Testis (tissue), 3 donors: ENCODE results near the gene FSHR. TPM values are rescaled to one million over a fixed set of nuclear protein-coding genes. Genes with fewer than 3 reads are reported as not detected.

Source experiments
- DNase-seq: peaks from one replicate; pipeline ENCODE4 v3.0.0-alpha.2; 2019
- H3K27ac ChIP-seq, 2 donors: fragments of 200-600 bp; sonication (generic); one replicate each; pipeline ENCODE4 v1.5.1; 2019
- H3K27me3 ChIP-seq: fragments of 200-600 bp; sonication (generic); one replicate; pipeline ENCODE4 v1.5.1; 2019
- H3K36me3 ChIP-seq: fragments of 200-600 bp; sonication (generic); one replicate; pipeline ENCODE4 v1.5.1; 2017; ENCODE audit warnings: low read depth; ENCODE audit errors: missing control alignments
- H3K4me1 ChIP-seq: fragments of 200-600 bp; sonication (generic); one replicate; pipeline ENCODE4 v1.5.1; 2019
- H3K4me3 ChIP-seq, 2 donors: fragments of 200-600 bp; sonication (generic); one replicate each; pipeline ENCODE4 v1.5.1; 2017 to 2019
- H3K9me3 ChIP-seq: fragments of 200-600 bp; sonication (generic); one replicate; pipeline ENCODE4 v1.5.1; 2017
- POLR2A ChIP-seq: fragments of 450-650 bp; IDR thresholded peaks from one replicate; pipeline ENCODE4 v1.6.1; 2017; ENCODE audit warnings: antibody characterized with exemption, mild to moderate bottlenecking, moderate library complexity
- WGBS, 2 donors: methylation state at CpG; one replicate each; pipeline ENCODE4 v1.1.5; 2018; 5-methylcytosine and 5-hydroxymethylcytosine counted together
- intact Hi-C: fragments of 100-400 bp; cut with DNase I; formaldehyde crosslinking; loops from one replicate; pipeline ENCODE4 v1.15.1; 2023; ENCODE audit warnings: low total_unique reads
- polyA plus RNA-seq: library from polyadenylated mRNA; stranded (reverse); fragments of 350-450 nt; fragmentation: Illumina TruSeq; extraction: RNeasy Lipid Tissue Mini Kit (QIAGEN cat#74804); gene quantifications from one replicate; pipeline ENCODE4 v1.2.3, GENCODE V29; 2014; ENCODE audit warnings: low read depth, low replicate concordance; ENCODE audit not compliant: insufficient read depth
- total RNA-seq, 2 donors: library from RNA; depleted of rRNA; stranded (reverse); fragments of >200 nt; gene quantifications; one replicate each; pipeline ENCODE4 v1.2.3, GENCODE V29; 2016
- TF ChIP-seq, protein P1 (sequence below), 3 experiments: fragments of 450-650 bp in 2 of 3; fragments of 200-600 bp in 1 of 3; sonication (generic) in 1 of 3; IDR thresholded peaks; one replicate each; pipeline ENCODE4 v1.5.1; 2016 to 2019; ENCODE audit warnings: antibody characterized with exemption in 3 of 3, mild to moderate bottlenecking in 2 of 3, moderate library complexity in 1 of 3

The FSHR gene
- total and polyA plus RNA-seq, 3 donors from 2014 or later: 8.8 to 22.6 (median 22.0) TPM

DNA sequence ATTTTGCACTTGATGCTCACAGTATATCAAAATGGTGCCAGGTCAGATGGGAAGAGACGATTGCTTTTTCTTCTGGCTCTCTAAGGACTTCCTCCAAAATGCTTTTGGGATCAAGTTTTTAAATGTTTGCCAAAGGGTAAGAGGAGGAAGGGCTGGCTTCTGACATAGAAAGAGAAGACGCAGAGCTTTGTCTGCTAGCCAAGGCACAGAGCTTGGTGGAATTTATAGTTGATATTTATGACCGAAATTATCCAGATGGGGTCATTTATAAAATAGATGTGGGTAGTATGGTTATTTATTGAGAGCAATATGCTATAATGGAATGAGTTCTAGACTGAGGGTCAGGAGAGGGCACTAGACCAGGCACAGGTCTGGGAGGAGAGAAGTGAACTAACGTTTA is 193.3 kb downstream of the FSHR start:
- TF ChIP-seq, protein P1, sequence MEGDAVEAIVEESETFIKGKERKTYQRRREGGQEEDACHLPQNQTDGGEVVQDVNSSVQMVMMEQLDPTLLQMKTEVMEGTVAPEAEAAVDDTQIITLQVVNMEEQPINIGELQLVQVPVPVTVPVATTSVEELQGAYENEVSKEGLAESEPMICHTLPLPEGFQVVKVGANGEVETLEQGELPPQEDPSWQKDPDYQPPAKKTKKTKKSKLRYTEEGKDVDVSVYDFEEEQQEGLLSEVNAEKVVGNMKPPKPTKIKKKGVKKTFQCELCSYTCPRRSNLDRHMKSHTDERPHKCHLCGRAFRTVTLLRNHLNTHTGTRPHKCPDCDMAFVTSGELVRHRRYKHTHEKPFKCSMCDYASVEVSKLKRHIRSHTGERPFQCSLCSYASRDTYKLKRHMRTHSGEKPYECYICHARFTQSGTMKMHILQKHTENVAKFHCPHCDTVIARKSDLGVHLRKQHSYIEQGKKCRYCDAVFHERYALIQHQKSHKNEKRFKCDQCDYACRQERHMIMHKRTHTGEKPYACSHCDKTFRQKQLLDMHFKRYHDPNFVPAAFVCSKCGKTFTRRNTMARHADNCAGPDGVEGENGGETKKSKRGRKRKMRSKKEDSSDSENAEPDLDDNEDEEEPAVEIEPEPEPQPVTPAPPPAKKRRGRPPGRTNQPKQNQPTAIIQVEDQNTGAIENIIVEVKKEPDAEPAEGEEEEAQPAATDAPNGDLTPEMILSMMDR (IDR thresholded peaks at IDR 0.05): no peak
- TF ChIP-seq POLR2A: no peak
- intact Hi-C loops: no loop called here
- no peaks in the 10 kb centered on the region for H3K27me3 ChIP-seq
- no peak for DNase-seq
- no peak overlapping the region for H3K27ac ChIP-seq
- H3K4me1 ChIP-seq: no peaks in the 10 kb centered on the region
- 72 to 78% methylated on average over 4 of the region's 4 CpGs for WGBS, 2 donors
- no peaks in the 10 kb centered on the region for H3K9me3 ChIP-seq
- H3K36me3 ChIP-seq: no peaks in the 10 kb centered on the region
- no peak overlapping the region for H3K4me3 ChIP-seq

DNA sequence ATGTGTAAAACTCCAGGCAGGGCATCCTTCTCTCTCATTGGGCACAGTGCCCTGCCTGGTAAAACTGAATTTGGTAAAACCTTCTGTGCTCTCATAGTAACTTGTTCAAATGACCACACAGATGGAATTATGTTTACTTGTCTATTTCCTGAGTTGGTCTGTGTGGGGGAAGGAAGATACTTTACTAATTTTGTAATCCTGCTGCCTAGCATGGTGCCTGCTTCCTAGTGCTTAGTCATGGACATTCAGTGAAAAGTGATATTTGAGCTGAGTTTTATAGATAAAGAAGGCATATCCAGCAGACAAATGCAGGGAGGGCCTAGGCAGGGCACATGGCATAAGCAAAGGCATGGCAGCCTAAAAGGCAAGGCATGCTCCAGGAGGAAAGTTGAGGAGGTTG is 199.4 kb downstream of the FSHR start:
- H3K27ac ChIP-seq: no peak overlapping the region
- DNase-seq: no peak
- no peaks in the 10 kb centered on the region for H3K36me3 ChIP-seq
- H3K27me3 ChIP-seq: no peaks in the 10 kb centered on the region
- intact Hi-C loops: no loop called here
- no peak for TF ChIP-seq POLR2A
- TF ChIP-seq, protein P1 (IDR thresholded peaks at IDR 0.05): no peak
- no peaks in the 10 kb centered on the region for H3K9me3 ChIP-seq
- no peaks in the 10 kb centered on the region for H3K4me1 ChIP-seq
- no peak overlapping the region for H3K4me3 ChIP-seq

DNA sequence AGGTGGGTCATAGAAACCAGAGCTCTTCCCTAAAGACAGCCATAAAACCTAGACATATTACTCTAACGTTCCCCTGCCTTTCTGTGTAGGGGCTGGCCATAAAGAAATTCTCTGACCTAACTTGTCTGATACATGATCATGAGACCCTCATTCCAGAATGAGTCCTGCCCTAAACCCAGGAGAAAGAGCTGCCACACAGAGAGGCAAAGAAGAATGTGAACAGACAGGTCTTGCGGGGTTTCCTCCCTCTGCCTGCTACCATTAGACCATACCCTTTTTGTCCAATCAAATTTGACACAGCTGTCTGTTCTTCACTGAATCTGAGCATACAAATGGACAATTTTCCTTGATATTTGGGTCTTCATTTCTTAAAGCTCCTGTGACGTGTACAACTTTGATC is 200.0 kb downstream of the FSHR start:
- no peak for TF ChIP-seq POLR2A
- TF ChIP-seq, protein P1 (IDR thresholded peaks at IDR 0.05): no peak
- H3K36me3 ChIP-seq: no peaks in the 10 kb centered on the region
- no peak overlapping the region for H3K4me3 ChIP-seq
- no peaks in the 10 kb centered on the region for H3K4me1 ChIP-seq
- DNase-seq: no peak
- intact Hi-C loops: no loop called here
- 86 to 91% methylated on average over 3 of the region's 3 CpGs for WGBS, 2 donors
- no peaks in the 10 kb centered on the region for H3K9me3 ChIP-seq
- no peak overlapping the region for H3K27ac ChIP-seq
- H3K27me3 ChIP-seq: no peaks in the 10 kb centered on the region

DNA sequence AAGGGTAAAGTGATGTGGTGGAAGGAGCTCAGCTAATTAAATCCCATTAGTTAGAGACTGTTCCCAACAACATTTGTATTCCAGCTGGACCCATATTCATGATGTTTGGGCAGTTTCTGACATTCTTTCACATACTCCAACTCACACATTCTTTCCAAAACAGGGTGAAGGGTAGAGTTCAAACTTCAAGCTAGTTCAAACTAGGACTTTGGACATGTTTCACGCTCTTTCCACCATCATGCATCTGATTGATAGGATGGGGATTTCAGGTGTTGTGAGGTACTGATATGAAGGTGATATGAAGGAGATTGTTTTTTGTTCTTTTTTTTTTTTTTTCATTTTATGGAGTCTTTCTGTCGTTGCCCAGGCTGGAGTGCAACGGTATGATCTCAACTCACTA is 201.7 kb downstream of the FSHR start:
- Histone ChIP-seq H3K4me3 (no peak overlapping the region), H3K27ac (no peak overlapping the region), H3K4me1 (no peaks in the 10 kb centered on the region), H3K9me3 (no peaks in the 10 kb centered on the region), H3K36me3 (no peaks in the 10 kb centered on the region), H3K27me3 (no peaks in the 10 kb centered on the region)
- TF ChIP-seq, protein P1 (IDR thresholded peaks at IDR 0.05): no peak
- TF ChIP-seq POLR2A: no peak
- intact Hi-C loops: no loop called here
- DNase-seq: no peak
- 45 to 60% methylated on average over 3 of the region's 3 CpGs for WGBS, 2 donors

- H3K4me3 ChIP-seq: no peak overlapping the region
- intact Hi-C loops: no loop called here
- H3K27me3 ChIP-seq: no peaks in the 10 kb centered on the region
- DNase-seq: no peak
- no peaks in the 10 kb centered on the region for H3K9me3 ChIP-seq
- TF ChIP-seq POLR2A: no peak
- TF ChIP-seq, protein P1 (IDR thresholded peaks at IDR 0.05): no peak
- H3K4me1 ChIP-seq: no peaks in the 10 kb centered on the region
- H3K27ac ChIP-seq: no peak overlapping the region
- no peaks in the 10 kb centered on the region for H3K36me3 ChIP-seq
- WGBS, 2 donors: 78 to 87% methylated on average over 5 of the region's 5 CpGs
Measured at GRCh38 chr2:48952143-48952542, 202.2 kb downstream of the FSHR start.
